GM21529 (cell line): ENCODE measurements around the gene SLC22A2.
A peak's percentile ranks its signal among the peaks of the same experiment; 100 is the strongest.

Experiments
- ATAC-seq: cut with Tn5 transposase; IDR thresholded peaks from one replicate; pipeline ENCODE4 v1.9.1; 2021; ENCODE audit not compliant: unreplicated experiment

SLC22A2 gene

GRCh38 chr6:160274871-160275510, 16.4 kb upstream of the SLC22A2 start:
- no peak for ATAC-seq

DNA sequence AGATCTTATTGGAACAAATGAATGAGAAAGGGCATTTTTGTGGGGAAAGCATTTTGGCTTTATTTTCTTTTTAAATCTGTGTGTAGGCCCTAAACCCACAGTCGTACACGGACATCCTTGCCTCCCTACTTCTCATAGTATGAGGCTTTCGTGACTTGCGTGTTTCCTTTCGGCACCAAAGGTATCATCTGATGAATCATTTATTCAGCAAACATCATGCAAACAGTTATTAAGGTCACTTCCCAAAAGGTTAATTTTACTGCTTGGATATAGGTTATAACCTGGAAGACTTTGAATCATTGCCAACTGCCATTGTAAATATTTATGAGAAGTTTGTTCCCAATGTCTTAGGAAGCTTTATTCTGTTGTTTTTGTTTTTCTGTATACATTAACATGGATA, 15.1 kb upstream of the SLC22A2 start:
- no peak for ATAC-seq

DNA sequence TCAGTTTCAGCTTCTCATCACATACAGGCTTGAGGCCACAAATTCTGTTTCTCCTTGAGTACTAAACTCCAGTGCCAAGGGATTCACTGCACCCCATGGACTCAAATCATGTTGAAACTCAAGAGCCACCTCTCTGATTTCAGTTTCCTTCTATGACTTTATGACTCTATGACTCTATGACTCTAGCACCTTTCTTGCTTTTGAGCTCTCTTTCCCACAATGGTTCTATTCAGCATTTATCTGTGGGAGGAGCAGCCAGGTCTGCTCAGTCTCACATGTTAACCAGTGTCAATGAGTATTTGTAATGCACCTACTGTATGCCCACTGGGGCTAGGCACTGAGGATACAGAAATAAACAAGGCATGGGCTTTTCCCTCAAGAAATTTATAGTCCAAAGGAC, 14.6 kb upstream of the SLC22A2 start:
- no peak for ATAC-seq

DNA sequence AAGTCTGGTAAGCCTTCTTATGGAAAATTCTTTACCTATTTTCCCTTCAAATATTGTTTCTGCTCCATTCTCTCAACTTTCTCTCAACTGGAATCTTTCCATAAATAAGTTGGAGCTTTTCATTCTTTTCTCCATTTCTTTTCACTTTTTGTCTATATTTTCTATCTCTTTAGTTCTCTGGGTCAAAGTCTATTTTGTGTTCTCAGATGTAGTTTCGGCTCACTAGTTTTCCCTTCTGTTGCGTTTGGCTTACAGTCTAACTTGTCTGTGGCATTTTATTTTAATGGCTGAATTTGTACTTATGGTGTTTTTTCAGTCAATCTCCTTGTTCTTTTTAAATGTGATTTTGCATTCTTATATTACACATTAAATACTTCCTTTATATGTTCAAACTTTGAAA, 14.1 kb upstream of the SLC22A2 start:
- ATAC-seq, result no peak

GRCh38 chr6:160270347-160270746, 11.7 kb upstream of the SLC22A2 start:
- ATAC-seq, result no peak

DNA sequence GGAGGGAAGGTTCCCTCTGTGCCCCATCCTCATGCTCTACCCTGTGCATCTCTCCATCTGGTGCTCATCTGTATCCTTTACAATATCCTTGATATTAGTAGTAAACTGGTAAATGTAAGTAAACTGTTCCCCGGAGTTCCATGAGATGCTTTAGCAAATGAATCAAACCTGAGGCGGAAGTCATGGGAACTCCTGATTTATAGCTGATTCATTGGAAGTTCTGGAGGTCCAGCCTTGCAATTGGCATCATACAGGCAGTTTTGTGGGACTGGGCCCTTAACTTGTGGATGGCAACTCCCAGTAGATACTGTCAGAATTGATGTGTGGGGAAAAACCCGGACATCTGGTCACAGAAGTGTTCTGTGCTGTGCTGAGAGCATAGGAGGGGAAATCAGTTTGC, 11.2 kb upstream of the SLC22A2 start:
- no peak for ATAC-seq

GRCh38 chr6:160269023-160269521, 10.5 kb upstream of the SLC22A2 start:
- no peak for ATAC-seq

GRCh38 chr6:160267102-160267501, 8.5 kb upstream of the SLC22A2 start:
- no peak for ATAC-seq

DNA sequence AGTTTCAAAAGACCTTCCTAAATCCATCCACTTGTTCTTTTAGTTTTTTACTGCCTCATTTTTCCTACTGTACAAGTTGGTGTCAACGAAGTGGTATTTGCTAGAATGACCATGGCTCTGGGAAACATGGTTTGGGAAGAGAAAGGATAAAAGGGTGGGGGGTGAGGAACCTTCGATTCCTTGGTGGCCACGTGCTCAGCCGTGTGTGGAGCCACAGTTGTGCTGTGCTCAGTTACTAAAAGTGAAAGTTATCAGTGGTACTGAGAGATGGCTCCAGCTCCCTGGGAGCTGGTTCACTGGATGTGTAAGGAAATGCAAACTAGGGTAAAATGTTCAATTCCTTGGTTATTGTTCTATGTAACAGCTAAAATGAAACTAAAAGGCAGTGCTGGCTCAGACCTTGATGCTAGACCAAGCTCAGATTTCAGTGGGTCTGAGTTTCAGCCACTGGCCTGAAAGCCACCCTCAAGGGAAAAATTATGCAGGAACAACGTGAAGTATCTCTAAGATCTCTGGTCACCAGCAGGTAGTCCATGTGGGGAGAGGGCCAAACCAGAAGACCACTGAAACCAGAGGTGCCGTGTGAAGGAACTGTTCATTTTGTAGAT, 7.4 kb upstream of the SLC22A2 start:
- peak; percentile 73 for ATAC-seq

DNA sequence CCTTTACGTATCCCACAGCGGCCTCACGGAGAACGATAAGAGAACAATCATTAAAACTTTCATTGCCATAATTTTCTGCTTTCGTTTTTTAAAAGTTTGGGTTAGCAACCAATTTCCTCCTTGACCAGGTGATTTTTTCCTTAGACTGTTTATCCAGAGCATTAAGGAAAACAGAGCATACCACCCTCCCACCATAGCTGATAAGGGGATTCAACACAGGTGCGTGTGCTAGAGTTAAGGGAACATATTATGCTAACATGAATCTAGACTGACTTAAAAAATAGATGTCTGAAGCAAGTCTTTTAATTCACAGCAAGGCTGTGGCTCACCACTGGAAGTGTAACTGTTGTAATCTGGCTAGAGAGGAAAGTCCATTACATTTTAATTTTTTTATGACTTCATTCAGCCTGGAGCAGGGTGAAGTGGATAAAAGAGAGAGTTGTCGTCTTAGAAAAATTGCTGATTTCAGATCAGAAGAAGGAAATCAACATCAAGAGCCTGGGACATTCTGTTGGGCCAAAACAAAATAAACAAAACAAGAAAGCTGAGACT, 5.5 kb upstream of the SLC22A2 start:
- ATAC-seq, result no peak

DNA sequence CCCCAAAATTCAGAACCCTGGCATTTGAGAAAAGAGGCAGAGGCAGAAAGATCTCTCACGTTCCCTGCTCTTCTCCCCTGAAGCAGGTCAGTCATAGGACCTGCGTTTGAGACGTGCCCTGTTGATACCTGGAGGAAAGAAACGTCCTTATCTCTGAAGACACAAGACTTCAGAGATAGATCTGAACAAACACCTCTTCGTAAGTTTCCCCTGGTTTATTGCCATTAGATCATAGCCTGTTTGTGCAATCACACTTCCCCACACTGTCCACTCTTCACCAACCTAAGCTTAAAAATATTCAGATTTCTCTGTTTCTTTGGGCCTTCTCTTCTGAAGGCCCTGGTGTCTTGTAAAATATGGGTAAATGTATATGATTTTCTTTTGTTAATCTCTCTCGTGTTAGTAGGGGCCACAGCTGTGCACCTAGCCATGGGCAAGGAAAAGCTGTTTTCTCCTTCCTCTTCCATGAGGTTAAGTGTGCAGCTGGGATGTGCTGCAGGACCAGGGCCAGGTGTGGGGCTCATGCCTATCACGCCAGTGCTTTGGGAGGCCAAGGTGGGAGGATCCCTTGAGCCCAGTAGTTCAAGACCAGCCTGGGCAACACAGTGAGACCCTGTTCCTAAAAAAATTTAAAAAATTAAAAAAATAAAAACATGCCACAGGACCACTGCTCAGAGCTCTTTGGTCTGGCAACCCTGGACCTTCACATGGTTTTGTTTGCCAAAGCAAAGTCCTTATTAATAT, 4.7 kb upstream of the SLC22A2 start:
- no peak for ATAC-seq

GRCh38 chr6:160261991-160262680, 3.5 kb upstream of the SLC22A2 start:
- no peak for ATAC-seq

DNA sequence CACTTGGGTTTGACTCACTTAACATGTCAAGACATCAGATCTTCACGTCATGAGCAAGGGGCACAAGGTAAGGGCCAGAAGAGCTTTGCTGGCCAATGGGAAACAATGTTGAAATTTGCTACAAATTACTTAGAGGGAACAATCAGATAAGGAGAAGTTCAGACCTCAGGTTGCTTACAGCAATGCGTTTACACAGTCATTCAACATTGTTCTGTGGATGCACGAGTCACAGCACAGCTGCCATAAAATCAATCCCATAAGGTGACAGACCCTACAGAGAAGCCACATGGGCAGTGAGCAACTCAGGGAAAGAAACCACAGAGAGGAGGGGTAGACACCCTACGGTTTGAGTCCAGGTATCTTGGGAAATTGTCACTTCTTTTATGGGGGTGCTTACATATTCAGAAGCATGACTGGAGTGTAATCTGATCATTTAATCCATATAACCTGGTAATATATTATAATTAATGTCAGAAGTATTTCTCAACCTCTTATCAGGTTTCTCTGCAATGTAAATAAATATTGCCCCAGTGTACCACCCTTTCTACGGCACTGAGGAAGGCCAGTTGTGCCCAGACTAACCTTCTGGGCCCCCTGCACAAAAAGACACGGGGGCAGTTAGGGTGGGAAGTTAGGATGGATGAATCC, 2.3 kb upstream of the SLC22A2 start:
- ATAC-seq, result no peak

GRCh38 chr6:160260367-160260766, 1.7 kb upstream of the SLC22A2 start:
- no peak for ATAC-seq

DNA sequence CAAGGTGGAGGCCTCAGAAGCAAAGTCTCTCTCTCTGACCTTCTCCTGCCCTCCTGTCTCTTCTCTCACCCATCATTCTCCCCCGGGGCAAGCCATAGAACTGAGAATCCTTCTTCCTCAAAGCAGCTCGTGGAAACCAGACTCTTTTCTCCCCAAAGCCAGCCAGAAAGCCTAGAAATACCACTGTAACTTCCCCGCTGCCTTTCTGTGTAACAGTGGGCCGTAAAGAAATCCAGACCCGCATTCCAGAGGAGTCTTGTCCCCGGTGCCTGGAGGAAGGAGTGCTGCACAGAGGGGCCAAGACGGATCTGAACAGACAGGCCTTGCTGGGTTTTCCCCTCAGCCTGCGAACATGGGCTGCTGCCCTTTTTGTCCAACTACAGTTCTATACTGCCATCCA, 977 bp upstream of the SLC22A2 start:
- no peak for ATAC-seq

DNA sequence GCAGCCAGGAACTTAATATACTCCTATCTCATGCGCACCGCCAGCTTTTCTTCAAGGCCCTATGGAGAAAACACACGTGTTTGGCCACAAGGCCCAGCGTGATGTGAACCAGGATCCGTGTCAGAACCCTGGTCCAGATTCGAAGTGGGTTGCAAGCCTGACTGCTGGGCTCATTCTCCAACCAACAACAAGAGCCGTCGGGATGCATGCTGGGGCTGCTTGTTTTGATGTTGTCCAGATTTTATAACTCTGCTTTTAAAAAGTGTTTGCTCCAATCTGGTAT, 463 bp upstream of the SLC22A2 start:
- ATAC-seq, result no peak

- no peak for ATAC-seq
Observed at GRCh38 chr6:160256445-160256844, 2.2 kb downstream of the SLC22A2 start.

DNA sequence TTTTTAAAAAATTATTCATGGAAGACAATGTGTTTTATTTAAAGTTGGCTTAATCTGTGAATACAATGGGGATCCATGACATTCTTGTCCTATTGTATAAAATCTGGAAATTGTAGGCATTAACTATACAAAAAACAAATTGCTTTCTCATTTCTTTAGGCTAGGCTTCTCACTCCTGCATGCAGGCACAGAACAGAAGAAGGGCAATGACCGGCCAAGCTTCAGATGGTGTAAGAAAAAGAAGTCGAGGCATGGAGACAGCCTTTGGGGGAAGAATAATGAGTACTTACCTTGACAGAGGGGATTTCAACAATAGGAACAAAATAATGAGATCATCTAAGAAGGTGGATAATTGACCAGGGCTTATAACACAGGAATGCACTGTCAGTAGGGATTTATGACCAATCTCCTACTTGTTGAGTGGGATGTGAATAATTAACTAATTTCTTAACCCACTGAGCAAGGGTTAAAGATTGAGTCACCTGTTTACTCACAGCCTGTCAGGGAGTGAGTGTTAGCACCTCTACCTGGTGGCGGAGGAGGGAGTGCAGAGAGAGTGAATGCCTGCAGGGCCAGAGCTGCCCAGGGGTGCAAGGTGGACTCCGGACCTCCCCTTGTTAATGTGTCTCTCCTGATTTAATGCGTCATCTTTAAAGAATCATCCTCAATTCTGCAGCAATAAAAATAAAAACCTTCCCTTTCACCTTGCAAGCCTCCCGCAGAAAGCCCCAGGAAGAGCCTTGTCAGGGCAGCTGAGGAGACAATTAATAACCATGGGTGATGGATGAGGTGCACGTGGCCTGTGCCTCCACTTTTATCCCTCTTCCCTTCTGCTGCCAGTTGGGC, 3.9 kb downstream of the SLC22A2 start:
- ATAC-seq, result no peak

DNA sequence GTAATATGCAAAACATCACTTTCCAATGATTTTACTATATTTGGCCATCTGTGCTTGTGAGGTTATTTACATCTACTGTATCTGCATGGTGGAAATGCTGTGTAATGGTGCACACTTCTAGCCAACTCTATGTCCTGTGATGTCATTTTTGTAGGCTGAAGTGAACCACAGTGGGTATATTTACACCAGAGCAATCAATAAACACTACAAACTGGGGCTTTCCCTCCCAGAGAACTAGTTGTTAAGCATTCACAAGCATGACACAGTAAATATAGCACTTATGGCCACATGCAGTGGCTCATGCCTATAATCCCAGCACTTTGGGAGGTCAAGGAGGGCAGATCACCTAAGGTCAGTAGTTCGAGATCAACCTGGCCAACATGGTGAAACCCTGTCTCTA, 4.9 kb downstream of the SLC22A2 start:
- peak; percentile 64 for ATAC-seq

- no peak for ATAC-seq
Observed at GRCh38 chr6:160253292-160253691, 5.3 kb downstream of the SLC22A2 start.
